Stomach smooth muscle (tissue), 2 donors: Measurements from ENCODE around the gene CNGA3.

Experiments
- H3K27ac ChIP-seq: one replicate; pipeline ENCODE4 v1.7.0; 2013; ENCODE audit warnings: mild to moderate bottlenecking, low read length, inconsistent platforms
- H3K27me3 ChIP-seq, 2 donors: one replicate each; pipeline ENCODE4 v1.7.0; 2013; ENCODE audit warnings: low read length in 2 of 2; ENCODE audit not compliant: insufficient read depth in 2 of 2, control insufficient read depth in 1 of 2
- H3K36me3 ChIP-seq, 2 donors: one replicate each; pipeline ENCODE4 v1.7.0; 2013; ENCODE audit warnings: low read length in 2 of 2; ENCODE audit not compliant: control insufficient read depth in 2 of 2, insufficient read depth in 2 of 2
- H3K4me1 ChIP-seq: one replicate; pipeline ENCODE4 v1.7.0; 2013; ENCODE audit warnings: low read length; ENCODE audit not compliant: control insufficient read depth, insufficient read depth
- H3K4me3 ChIP-seq, 2 donors: one replicate each; pipeline ENCODE4 v1.7.0; 2013; ENCODE audit warnings: low read length in 2 of 2
- H3K9ac ChIP-seq, 2 donors: one replicate each; pipeline ENCODE4 v1.7.0; 2013; ENCODE audit warnings: low read length in 2 of 2, mild to moderate bottlenecking in 1 of 2
- H3K9me3 ChIP-seq, 2 donors: one replicate each; pipeline ENCODE4 v1.7.0; 2013; ENCODE audit warnings: low read length in 2 of 2; ENCODE audit not compliant: control insufficient read depth in 2 of 2
- donor health status: healthy.
- donor health status: Pancreatic carcinoma.

CNGA3 gene

GRCh38 chr2:98377544-98377943 is 31.3 kb downstream of the CNGA3 start:
- H3K4me1 ChIP-seq, result peaks cover 3% of the 10 kb centered on the region
- H3K9me3 ChIP-seq, result no peaks in the 10 kb centered on the region
- H3K36me3 ChIP-seq, result no peaks in the 10 kb centered on the region
- no peak overlapping the region for H3K27ac ChIP-seq
- no peak overlapping the region for H3K4me3 ChIP-seq
- no peak overlapping the region for H3K9ac ChIP-seq
- H3K27me3 ChIP-seq, result peaks cover 2 to 10% of the 10 kb centered on the region in 2 donors

- Histone ChIP-seq H3K9me3 (no peaks in the 10 kb centered on the region), H3K36me3 (no peaks in the 10 kb centered on the region), H3K4me1 (peaks cover 3% of the 10 kb centered on the region), H3K4me3 (no peak overlapping the region), H3K27me3 (peaks cover 2 to 10% of the 10 kb centered on the region in 2 donors), H3K9ac (no peak overlapping the region), H3K27ac (no peak overlapping the region)
These were observed 31.9 kb downstream of the CNGA3 start for GRCh38 chr2:98378196-98378595.

DNA sequence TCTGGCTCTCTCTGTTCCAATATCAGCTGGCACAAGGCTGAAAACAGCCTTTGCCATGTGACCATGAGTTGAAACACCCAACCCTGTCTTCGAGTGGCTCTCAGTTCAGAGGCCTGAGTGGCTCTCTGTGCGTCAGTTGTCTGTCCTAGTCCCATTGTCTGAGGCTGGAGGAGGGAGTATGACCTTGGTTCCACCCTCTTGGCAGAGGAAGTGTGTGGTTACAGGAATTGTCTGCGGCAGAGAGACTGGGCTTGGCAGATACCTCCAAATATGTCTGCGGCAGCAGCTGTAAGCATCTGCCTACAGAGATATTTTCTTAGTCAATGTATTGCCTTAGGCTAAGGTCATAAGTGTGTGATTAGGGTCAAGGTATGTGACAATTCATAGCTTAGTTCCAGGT is 32.6 kb downstream of the CNGA3 start:
- no peak overlapping the region for H3K4me3 ChIP-seq
- no peaks in the 10 kb centered on the region for H3K36me3 ChIP-seq
- no peaks in the 10 kb centered on the region for H3K9me3 ChIP-seq
- H3K4me1 ChIP-seq, result peaks cover 3% of the 10 kb centered on the region
- H3K27me3 ChIP-seq, result peaks cover 2 to 10% of the 10 kb centered on the region in 2 donors
- no peak overlapping the region for H3K27ac ChIP-seq
- no peak overlapping the region for H3K9ac ChIP-seq

GRCh38 chr2:98379311-98380202 is 33.3 kb downstream of the CNGA3 start:
- Histone ChIP-seq H3K36me3 (no peaks in the 10 kb centered on the region), H3K4me1 (peaks cover 3% of the 10 kb centered on the region), H3K27ac (no peak overlapping the region), H3K9me3 (no peaks in the 10 kb centered on the region), H3K4me3 (no peak overlapping the region), H3K9ac (no peak overlapping the region), H3K27me3 (peaks cover 2 to 9% of the 10 kb centered on the region in 2 donors)

DNA sequence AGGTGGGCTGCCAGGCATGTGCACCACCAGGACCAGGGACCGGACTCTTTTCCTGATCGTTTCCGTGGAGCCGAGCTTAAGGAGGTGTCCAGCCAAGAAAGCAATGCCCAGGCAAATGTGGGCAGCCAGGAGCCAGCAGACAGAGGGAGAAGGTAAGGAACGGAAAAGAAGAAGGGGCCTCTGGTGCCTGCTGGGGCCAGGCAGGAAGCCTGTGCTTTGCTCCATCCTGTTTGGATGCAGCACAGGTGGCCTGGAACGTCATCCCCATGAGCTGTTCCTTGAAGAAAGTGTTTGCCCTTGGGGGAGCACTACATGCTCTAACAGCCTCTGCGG is 33.9 kb downstream of the CNGA3 start:
- peaks cover 2 to 4% of the 10 kb centered on the region in 2 donors for H3K27me3 ChIP-seq
- H3K36me3 ChIP-seq, result no peaks in the 10 kb centered on the region
- no peak overlapping the region for H3K9ac ChIP-seq
- H3K4me1 ChIP-seq, result peaks cover 6% of the 10 kb centered on the region
- no peak overlapping the region for H3K4me3 ChIP-seq
- H3K9me3 ChIP-seq, result no peaks in the 10 kb centered on the region
- H3K27ac ChIP-seq, result no peak overlapping the region

GRCh38 chr2:98381494-98381893 is 35.2 kb downstream of the CNGA3 start:
- Histone ChIP-seq H3K27ac (no peak overlapping the region), H3K4me1 (peaks cover 6% of the 10 kb centered on the region), H3K27me3 (peaks cover 0 to 4% of the 10 kb centered on the region in 2 donors), H3K36me3 (no peaks in the 10 kb centered on the region), H3K9ac (no peak overlapping the region), H3K9me3 (no peaks in the 10 kb centered on the region), H3K4me3 (no peak overlapping the region)

DNA sequence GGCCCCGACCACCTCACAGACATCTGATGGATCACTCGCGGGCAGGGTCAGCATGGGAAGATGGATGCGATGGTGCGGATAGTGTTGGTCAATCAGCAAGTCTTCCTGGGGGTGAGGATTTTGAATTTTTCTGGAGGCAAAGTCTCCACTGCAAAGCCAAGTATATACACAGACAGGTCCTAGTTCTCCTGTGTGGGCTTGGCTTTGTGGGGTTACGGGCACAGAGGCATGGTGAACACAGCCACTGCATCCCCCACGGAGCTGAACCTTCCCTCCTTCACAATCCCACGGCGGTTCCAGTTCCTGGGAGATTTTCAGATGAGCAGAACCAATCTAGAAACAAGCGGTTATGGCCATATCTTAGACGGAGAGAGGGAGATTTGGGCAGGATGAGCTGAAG is 35.8 kb downstream of the CNGA3 start:
- Histone ChIP-seq H3K27ac (no peak overlapping the region), H3K9me3 (no peaks in the 10 kb centered on the region), H3K27me3 (peaks cover 0 to 4% of the 10 kb centered on the region in 2 donors), H3K9ac (no peak overlapping the region), H3K4me3 (no peak overlapping the region), H3K36me3 (no peaks in the 10 kb centered on the region), H3K4me1 (peaks cover 6% of the 10 kb centered on the region)

DNA sequence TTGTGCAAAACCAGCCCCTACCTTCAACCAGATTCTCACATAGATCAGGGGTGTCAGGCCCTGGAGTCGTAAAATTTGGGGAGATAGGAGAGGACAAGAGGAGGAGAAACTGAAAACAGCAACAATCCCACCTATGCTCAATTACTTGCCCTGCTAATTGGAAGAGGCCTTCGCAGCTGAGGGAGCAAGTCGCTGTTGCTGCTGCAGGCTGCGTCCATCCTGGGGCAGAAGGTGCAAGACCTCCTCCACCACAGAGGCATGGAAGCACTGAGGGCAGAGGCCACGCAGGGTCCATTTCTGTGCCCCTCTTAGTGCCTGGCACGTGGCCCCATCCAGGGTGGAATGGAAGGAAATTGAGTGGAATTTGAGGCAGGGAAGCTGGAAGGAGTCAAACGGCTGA is 36.5 kb downstream of the CNGA3 start:
- no peaks in the 10 kb centered on the region for H3K9me3 ChIP-seq
- no peak overlapping the region for H3K4me3 ChIP-seq
- no peak overlapping the region for H3K9ac ChIP-seq
- H3K27me3 ChIP-seq, result peaks cover 0 to 4% of the 10 kb centered on the region in 2 donors
- peaks cover 6% of the 10 kb centered on the region for H3K4me1 ChIP-seq
- no peaks in the 10 kb centered on the region for H3K36me3 ChIP-seq
- H3K27ac ChIP-seq, result no peak overlapping the region

DNA sequence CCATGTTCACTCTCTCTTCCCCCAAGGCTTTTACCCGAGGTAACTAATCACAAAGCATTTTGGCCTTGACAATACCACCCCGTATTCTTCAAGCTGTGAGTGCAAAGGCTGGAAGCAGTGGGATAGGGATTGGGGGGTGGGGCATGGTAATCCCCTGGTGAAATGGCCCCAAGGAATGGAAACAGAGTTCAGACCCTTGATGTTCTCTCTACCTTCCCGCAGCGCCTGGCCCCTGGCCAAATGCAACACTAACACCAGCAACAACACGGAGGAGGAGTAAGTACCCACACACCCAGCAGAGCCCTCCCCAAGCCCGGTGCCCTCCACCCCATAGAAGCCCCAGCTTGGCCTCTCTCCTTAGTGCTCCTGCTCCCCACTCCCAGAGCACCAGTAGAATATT is 36.9 kb downstream of the CNGA3 start:
- Histone ChIP-seq H3K27me3 (peaks cover 0 to 4% of the 10 kb centered on the region in 2 donors), H3K4me3 (no peak overlapping the region), H3K9ac (no peak overlapping the region), H3K36me3 (no peaks in the 10 kb centered on the region), H3K9me3 (no peaks in the 10 kb centered on the region), H3K4me1 (peaks cover 6% of the 10 kb centered on the region), H3K27ac (no peak overlapping the region)

GRCh38 chr2:98385050-98385699 is 38.9 kb downstream of the CNGA3 start:
- peaks cover 2% of the 10 kb centered on the region for H3K4me1 ChIP-seq
- H3K27me3 ChIP-seq, result peaks cover 0 to 4% of the 10 kb centered on the region in 2 donors
- H3K9ac ChIP-seq, result no peak overlapping the region
- no peak overlapping the region for H3K27ac ChIP-seq
- H3K36me3 ChIP-seq, result no peaks in the 10 kb centered on the region
- H3K4me3 ChIP-seq, result no peak overlapping the region
- no peaks in the 10 kb centered on the region for H3K9me3 ChIP-seq

DNA sequence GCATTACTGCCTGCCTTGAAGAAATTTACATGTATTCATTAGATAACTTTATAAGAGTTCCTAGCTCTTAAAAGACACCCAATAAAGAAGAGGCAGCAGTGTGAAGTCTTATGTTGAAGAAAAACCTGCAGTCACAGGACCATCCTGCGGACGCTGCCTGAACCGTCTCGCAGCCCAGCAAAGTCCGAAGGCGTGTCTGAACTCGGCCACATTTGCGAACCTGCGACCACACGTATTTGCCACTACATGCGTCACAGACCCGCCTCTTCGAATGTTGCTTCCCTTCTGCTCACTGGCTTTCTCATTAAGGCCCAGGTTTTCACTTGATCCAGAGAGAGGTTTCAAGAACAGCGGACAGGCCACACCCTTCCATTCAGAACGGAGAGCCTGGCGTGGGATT is 41.2 kb downstream of the CNGA3 start:
- H3K27me3 ChIP-seq, result no peaks in the 10 kb centered on the region
- H3K9me3 ChIP-seq, result no peaks in the 10 kb centered on the region
- H3K4me3 ChIP-seq, result no peak overlapping the region
- H3K9ac ChIP-seq, result no peak overlapping the region
- H3K4me1 ChIP-seq, result peaks cover 2% of the 10 kb centered on the region
- H3K27ac ChIP-seq, result no peak overlapping the region
- H3K36me3 ChIP-seq, result no peaks in the 10 kb centered on the region
